HepG2 (cell line): ENCODE measurements around the gene VKORC1. TPM values are rescaled to one million over a fixed set of nuclear protein-coding genes. Genes with fewer than 3 reads are reported as not detected.
A peak's percentile ranks its signal among the peaks of the same experiment; 100 is the strongest.

Experiments used
- AKAP8 ChIP-seq: sonication (generic); formaldehyde crosslinking; IDR thresholded peaks from 2 replicates; pipeline ENCODE4 v1.5.1; 2020; ENCODE audit warnings: mild to moderate bottlenecking, missing genetic modification reagents
- BHLHE40 ChIP-seq: IDR thresholded peaks from 2 replicates; pipeline ENCODE4 v1.6.1; 2011; ENCODE audit warnings: low read length, improper control_type of control experiment
- HDAC2 ChIP-seq: sonication (generic); formaldehyde crosslinking; IDR thresholded peaks from 2 replicates; pipeline ENCODE4 v1.4.0; 2020; ENCODE audit warnings: missing genetic modification reagents
- HOXA3 ChIP-seq: sonication (generic); formaldehyde crosslinking; IDR thresholded peaks from 2 replicates; pipeline ENCODE4 v1.5.0; 2020; ENCODE audit warnings: missing genetic modification reagents
- ZBTB3 ChIP-seq: sonication (generic); formaldehyde crosslinking; IDR thresholded peaks from 2 replicates; pipeline ENCODE4 v1.4.0; 2020; ENCODE audit warnings: low read depth, mild to moderate bottlenecking, moderate library complexity, missing genetic modification reagents, borderline replicate concordance
- ZNF143 ChIP-seq: sonication (generic); formaldehyde crosslinking; IDR thresholded peaks from 2 replicates; pipeline ENCODE4 v1.4.0; 2020; ENCODE audit warnings: missing genetic modification reagents
- ZNF274 ChIP-seq: sonication (generic); formaldehyde crosslinking; IDR thresholded peaks from 2 replicates; pipeline ENCODE4 v1.5.1; 2020; ENCODE audit warnings: mild to moderate bottlenecking, missing genetic modification reagents
- ZNF792 ChIP-seq: IDR thresholded peaks from 2 replicates; pipeline ENCODE4 v1.6.1; 2016
- ZNF816 ChIP-seq: sonication (generic); formaldehyde crosslinking; IDR thresholded peaks from 2 replicates; pipeline ENCODE4 v1.8.0; 2022; ENCODE audit warnings: missing genetic modification reagents, mild to moderate bottlenecking, borderline replicate concordance
- ZNF879 ChIP-seq: sonication (generic); formaldehyde crosslinking; IDR thresholded peaks from 2 replicates; pipeline ENCODE4 v1.8.1; 2023; ENCODE audit warnings: missing genetic modification reagents
- polyA plus RNA-seq, 8 experiments: library from polyadenylated mRNA; depleted of rRNA in 3 of 8; stranded (reverse) in 7 of 8; unstranded in 1 of 8; fragments of >200 nt; fragmentation: Illumina TruSeq in 4 of 8; extraction: Trizol in 4 of 8; gene quantifications; 2 replicates each; pipeline versions ENCODE4 v1.2.1 to v1.2.3, GENCODE V29; 2011 to 2016; ENCODE audit warnings: low read depth in 4 of 8, missing spikeins in 1 of 8, mixed read lengths in 1 of 8; ENCODE audit not compliant: insufficient read depth in 1 of 8
- total RNA-seq, 5 experiments: library from RNA; depleted of rRNA; stranded (reverse); fragments of >200 nt; fragmentation: Illumina TruSeq; extraction: Trizol; gene quantifications; 2 replicates each; pipeline ENCODE4 v1.2.3, GENCODE V29; 2016; ENCODE audit warnings: low read depth in 1 of 5
- TF ChIP-seq, protein P1 (sequence below): sonication (generic); formaldehyde crosslinking; IDR thresholded peaks from 2 replicates; pipeline ENCODE4 v1.4.0; 2020; ENCODE audit warnings: mild to moderate bottlenecking, missing genetic modification reagents, borderline replicate concordance
- TF ChIP-seq, protein P2 (sequence below): sonication (generic); formaldehyde crosslinking; IDR thresholded peaks from 2 replicates; pipeline ENCODE4 v1.4.0; 2020; ENCODE audit warnings: missing genetic modification reagents, borderline replicate concordance
- TF ChIP-seq, protein P3 (sequence below): sonication (generic); formaldehyde crosslinking; IDR thresholded peaks from 2 replicates; pipeline ENCODE4 v1.5.0; 2020; ENCODE audit warnings: mild to moderate bottlenecking, low read depth, missing genetic modification reagents, borderline replicate concordance
- TF ChIP-seq, protein P4 (sequence below): sonication (generic); formaldehyde crosslinking; IDR thresholded peaks from 2 replicates; pipeline ENCODE4 v1.4.0; 2020; ENCODE audit warnings: missing genetic modification reagents, low read depth, mild to moderate bottlenecking, borderline replicate concordance
- TF ChIP-seq, protein P5 (sequence below): sonication (generic); formaldehyde crosslinking; conservative IDR thresholded peaks from 2 replicates; pipeline ENCODE4 v1.4.0; 2020; ENCODE audit warnings: mild to moderate bottlenecking, missing genetic modification reagents, moderate library complexity

VKORC1 gene
- total and polyA plus RNA-seq, 2 of the 13 experiments (the other 11 are each of a cell fraction or from before 2014, with no cell fraction given): 141 to 615 TPM

DNA sequence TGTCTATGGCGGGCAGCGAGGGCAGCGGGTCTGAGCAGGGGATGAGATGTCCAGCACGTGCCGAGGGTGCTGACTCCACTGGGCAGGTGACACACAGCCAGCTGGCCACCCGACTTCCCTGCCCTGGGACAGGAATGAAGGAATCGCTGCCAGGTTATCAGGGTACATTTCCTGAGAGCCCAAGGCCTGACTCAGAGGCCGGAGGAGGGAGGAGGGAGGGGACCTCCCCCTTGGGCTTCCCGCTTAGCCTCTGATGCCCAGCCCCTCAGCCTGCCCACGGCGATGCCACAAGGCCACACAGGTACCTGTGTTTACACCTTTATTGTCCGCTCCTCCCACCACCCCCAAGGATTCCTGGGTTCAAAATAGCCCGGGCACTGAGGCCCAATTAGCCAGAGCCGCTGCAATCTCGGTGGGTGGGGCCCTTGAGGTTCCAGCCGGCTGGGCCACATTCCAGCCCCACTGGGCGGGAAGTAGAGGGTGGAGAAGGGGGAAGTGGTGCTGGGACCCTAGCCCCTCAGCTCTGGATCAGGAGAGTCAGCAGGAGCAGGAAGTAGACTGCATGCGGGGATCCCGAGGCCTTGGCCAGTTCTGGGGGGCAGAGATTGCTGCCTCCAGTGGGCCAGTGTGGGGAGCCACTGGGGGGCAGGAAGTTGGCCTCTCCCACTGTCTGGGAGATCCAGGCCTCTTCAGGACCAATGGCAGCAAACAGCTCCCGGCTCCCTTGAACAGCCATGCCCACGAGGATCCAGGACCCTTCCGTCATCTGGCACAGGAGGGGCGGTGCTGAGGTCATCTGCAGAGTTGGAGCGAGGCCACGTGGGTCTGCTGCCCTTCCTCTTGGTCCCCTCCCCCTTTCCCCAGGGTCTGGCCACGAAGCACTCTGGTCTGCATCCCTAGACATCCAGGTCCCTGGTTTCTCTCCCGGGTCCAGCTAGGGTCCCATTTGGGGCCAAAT, 44.3 kb upstream of the VKORC1 start (continued):
- TF ChIP-seq, protein P1, sequence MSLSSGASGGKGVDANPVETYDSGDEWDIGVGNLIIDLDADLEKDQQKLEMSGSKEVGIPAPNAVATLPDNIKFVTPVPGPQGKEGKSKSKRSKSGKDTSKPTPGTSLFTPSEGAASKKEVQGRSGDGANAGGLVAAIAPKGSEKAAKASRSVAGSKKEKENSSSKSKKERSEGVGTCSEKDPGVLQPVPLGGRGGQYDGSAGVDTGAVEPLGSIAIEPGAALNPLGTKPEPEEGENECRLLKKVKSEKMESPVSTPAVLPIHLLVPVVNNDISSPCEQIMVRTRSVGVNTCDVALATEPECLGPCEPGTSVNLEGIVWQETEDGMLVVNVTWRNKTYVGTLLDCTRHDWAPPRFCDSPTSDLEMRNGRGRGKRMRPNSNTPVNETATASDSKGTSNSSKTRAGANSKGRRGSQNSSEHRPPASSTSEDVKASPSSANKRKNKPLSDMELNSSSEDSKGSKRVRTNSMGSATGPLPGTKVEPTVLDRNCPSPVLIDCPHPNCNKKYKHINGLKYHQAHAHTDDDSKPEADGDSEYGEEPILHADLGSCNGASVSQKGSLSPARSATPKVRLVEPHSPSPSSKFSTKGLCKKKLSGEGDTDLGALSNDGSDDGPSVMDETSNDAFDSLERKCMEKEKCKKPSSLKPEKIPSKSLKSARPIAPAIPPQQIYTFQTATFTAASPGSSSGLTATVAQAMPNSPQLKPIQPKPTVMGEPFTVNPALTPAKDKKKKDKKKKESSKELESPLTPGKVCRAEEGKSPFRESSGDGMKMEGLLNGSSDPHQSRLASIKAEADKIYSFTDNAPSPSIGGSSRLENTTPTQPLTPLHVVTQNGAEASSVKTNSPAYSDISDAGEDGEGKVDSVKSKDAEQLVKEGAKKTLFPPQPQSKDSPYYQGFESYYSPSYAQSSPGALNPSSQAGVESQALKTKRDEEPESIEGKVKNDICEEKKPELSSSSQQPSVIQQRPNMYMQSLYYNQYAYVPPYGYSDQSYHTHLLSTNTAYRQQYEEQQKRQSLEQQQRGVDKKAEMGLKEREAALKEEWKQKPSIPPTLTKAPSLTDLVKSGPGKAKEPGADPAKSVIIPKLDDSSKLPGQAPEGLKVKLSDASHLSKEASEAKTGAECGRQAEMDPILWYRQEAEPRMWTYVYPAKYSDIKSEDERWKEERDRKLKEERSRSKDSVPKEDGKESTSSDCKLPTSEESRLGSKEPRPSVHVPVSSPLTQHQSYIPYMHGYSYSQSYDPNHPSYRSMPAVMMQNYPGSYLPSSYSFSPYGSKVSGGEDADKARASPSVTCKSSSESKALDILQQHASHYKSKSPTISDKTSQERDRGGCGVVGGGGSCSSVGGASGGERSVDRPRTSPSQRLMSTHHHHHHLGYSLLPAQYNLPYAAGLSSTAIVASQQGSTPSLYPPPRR (CRISPR knock-in tag): no peak
- 0 out of 2 replicates have a peak, but pooled peaks have one; percentile 53 for TF ChIP-seq ZNF274 (CRISPR knock-in tag)
- TF ChIP-seq, protein P2, sequence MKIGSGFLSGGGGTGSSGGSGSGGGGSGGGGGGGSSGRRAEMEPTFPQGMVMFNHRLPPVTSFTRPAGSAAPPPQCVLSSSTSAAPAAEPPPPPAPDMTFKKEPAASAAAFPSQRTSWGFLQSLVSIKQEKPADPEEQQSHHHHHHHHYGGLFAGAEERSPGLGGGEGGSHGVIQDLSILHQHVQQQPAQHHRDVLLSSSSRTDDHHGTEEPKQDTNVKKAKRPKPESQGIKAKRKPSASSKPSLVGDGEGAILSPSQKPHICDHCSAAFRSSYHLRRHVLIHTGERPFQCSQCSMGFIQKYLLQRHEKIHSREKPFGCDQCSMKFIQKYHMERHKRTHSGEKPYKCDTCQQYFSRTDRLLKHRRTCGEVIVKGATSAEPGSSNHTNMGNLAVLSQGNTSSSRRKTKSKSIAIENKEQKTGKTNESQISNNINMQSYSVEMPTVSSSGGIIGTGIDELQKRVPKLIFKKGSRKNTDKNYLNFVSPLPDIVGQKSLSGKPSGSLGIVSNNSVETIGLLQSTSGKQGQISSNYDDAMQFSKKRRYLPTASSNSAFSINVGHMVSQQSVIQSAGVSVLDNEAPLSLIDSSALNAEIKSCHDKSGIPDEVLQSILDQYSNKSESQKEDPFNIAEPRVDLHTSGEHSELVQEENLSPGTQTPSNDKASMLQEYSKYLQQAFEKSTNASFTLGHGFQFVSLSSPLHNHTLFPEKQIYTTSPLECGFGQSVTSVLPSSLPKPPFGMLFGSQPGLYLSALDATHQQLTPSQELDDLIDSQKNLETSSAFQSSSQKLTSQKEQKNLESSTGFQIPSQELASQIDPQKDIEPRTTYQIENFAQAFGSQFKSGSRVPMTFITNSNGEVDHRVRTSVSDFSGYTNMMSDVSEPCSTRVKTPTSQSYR (CRISPR knock-in tag): peak; percentile 66
- TF ChIP-seq HOXA3 (CRISPR knock-in tag): peak; percentile 46; the same call in 1 of the 2 replicates
- TF ChIP-seq ZNF879: no peak
- TF ChIP-seq, protein P3, sequence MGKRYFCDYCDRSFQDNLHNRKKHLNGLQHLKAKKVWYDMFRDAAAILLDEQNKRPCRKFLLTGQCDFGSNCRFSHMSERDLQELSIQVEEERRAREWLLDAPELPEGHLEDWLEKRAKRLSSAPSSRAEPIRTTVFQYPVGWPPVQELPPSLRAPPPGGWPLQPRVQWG (CRISPR knock-in tag): no peak
- 0 out of 2 replicates have a peak, but pooled peaks have one; percentile 27 for TF ChIP-seq HDAC2 (CRISPR knock-in tag)
- TF ChIP-seq ZBTB3 (CRISPR knock-in tag): 0 out of 2 replicates have a peak, but pooled peaks have one; percentile 41
- no peak for TF ChIP-seq ZNF816
- no peak; the same call in 1 of the 2 replicates for TF ChIP-seq ZNF143 (CRISPR knock-in tag)
- TF ChIP-seq, protein P4, sequence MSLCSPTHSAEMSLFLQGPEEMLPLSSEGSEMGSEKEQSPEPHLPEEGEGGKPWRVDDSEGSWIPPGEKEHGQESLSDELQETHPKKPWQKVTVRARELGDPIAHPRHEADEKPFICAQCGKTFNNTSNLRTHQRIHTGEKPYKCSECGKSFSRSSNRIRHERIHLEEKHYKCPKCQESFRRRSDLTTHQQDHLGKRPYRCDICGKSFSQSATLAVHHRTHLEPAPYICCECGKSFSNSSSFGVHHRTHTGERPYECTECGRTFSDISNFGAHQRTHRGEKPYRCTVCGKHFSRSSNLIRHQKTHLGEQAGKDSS (CRISPR knock-in tag): peak; percentile 12; the same call in 1 of the 2 replicates
- peak; percentile 95 for TF ChIP-seq BHLHE40
- no peak for TF ChIP-seq ZNF792
- TF ChIP-seq AKAP8 (CRISPR knock-in tag): peak; percentile 13; the same call in 1 of the 2 replicates
- TF ChIP-seq, protein P5, sequence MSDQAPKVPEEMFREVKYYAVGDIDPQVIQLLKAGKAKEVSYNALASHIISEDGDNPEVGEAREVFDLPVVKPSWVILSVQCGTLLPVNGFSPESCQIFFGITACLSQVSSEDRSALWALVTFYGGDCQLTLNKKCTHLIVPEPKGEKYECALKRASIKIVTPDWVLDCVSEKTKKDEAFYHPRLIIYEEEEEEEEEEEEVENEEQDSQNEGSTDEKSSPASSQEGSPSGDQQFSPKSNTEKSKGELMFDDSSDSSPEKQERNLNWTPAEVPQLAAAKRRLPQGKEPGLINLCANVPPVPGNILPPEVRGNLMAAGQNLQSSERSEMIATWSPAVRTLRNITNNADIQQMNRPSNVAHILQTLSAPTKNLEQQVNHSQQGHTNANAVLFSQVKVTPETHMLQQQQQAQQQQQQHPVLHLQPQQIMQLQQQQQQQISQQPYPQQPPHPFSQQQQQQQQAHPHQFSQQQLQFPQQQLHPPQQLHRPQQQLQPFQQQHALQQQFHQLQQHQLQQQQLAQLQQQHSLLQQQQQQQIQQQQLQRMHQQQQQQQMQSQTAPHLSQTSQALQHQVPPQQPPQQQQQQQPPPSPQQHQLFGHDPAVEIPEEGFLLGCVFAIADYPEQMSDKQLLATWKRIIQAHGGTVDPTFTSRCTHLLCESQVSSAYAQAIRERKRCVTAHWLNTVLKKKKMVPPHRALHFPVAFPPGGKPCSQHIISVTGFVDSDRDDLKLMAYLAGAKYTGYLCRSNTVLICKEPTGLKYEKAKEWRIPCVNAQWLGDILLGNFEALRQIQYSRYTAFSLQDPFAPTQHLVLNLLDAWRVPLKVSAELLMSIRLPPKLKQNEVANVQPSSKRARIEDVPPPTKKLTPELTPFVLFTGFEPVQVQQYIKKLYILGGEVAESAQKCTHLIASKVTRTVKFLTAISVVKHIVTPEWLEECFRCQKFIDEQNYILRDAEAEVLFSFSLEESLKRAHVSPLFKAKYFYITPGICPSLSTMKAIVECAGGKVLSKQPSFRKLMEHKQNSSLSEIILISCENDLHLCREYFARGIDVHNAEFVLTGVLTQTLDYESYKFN (CRISPR knock-in tag): 0 out of 2 replicates have a peak, but pooled peaks have one; percentile 18
